Measurements from ENCODE around the gene PTPRG.

DNA sequence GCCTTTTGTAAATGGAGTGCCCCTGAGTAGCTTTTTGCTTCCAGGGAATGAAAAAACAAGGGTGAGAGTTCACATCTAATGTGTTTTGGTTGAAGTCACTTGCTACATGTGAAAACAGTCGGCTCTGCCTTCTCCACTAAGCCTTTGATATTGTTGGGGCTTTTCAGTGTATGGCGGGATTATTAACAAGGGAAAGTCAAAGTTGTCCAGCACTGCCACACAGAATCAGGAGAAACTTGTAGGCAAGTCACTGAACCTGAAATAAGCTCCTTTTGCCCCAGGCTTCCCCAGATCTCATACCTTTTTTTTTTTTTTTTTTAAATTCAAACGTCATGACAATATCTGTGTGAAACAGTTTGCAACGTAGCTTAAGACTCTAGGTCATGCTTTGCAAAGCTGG, 564.0 kb downstream of the PTPRG start:
- TF ChIP-seq, protein P1, sequence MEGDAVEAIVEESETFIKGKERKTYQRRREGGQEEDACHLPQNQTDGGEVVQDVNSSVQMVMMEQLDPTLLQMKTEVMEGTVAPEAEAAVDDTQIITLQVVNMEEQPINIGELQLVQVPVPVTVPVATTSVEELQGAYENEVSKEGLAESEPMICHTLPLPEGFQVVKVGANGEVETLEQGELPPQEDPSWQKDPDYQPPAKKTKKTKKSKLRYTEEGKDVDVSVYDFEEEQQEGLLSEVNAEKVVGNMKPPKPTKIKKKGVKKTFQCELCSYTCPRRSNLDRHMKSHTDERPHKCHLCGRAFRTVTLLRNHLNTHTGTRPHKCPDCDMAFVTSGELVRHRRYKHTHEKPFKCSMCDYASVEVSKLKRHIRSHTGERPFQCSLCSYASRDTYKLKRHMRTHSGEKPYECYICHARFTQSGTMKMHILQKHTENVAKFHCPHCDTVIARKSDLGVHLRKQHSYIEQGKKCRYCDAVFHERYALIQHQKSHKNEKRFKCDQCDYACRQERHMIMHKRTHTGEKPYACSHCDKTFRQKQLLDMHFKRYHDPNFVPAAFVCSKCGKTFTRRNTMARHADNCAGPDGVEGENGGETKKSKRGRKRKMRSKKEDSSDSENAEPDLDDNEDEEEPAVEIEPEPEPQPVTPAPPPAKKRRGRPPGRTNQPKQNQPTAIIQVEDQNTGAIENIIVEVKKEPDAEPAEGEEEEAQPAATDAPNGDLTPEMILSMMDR (conservative IDR thresholded peaks at IDR 0.05; ENCODE audit: low read depth, low read length) = no peak
- no peak for TF ChIP-seq EZH2phosphoT487 (IDR thresholded peaks at IDR 0.05; ENCODE audit: borderline replicate concordance, low read length)
- TF ChIP-seq EZH2 (IDR thresholded peaks at IDR 0.05; ENCODE audit: low read length, unreplicated experiment) = no peak

Measured in PC-3 (cell line).